EL (cell line): Measurements from ENCODE around the gene SORBS1.

Source experiments
- DNase-seq: peaks from one replicate; pipeline ENCODE4 v3.0.0-alpha.2; 2016

The SORBS1 gene

GRCh38 chr10:95430231-95430951, 130.8 kb downstream of the SORBS1 start:
- peak; percentile 59 for DNase-seq

GRCh38 chr10:95429639-95430038, 131.5 kb downstream of the SORBS1 start:
- DNase-seq, result no peak

GRCh38 chr10:95428701-95429100, 132.5 kb downstream of the SORBS1 start:
- no peak for DNase-seq

- DNase-seq, result no peak
Observed at GRCh38 chr10:95426482-95426881, 134.7 kb downstream of the SORBS1 start.

- DNase-seq, result no peak
Observed at GRCh38 chr10:95425592-95426465, 135.3 kb downstream of the SORBS1 start.

GRCh38 chr10:95423164-95424005, 137.8 kb downstream of the SORBS1 start:
- DNase-seq, result no peak

- no peak for DNase-seq
Observed at GRCh38 chr10:95422233-95422632, 138.9 kb downstream of the SORBS1 start.

- DNase-seq, result no peak
Observed at GRCh38 chr10:95421782-95422181, 139.4 kb downstream of the SORBS1 start.

GRCh38 chr10:95419399-95419798, 141.8 kb downstream of the SORBS1 start:
- no peak for DNase-seq

- no peak for DNase-seq
Observed at GRCh38 chr10:95416973-95417372, 144.2 kb downstream of the SORBS1 start.

GRCh38 chr10:95416270-95416669, 144.9 kb downstream of the SORBS1 start:
- DNase-seq, result no peak

- DNase-seq, result no peak
Observed at GRCh38 chr10:95415621-95416031, 145.5 kb downstream of the SORBS1 start.

GRCh38 chr10:95414844-95415485, 146.2 kb downstream of the SORBS1 start:
- DNase-seq, result no peak

GRCh38 chr10:95414016-95414830, 146.9 kb downstream of the SORBS1 start:
- DNase-seq, result no peak

GRCh38 chr10:95413588-95413987, 147.6 kb downstream of the SORBS1 start:
- no peak for DNase-seq

GRCh38 chr10:95411635-95412034, 149.5 kb downstream of the SORBS1 start:
- no peak for DNase-seq

- DNase-seq, result no peak
Observed at GRCh38 chr10:95408983-95409873, 151.9 kb downstream of the SORBS1 start.

- no peak for DNase-seq
Observed at GRCh38 chr10:95408148-95408960, 152.8 kb downstream of the SORBS1 start.

GRCh38 chr10:95407546-95407945, 153.6 kb downstream of the SORBS1 start:
- DNase-seq, result no peak
